GM18511 (cell line): ENCODE data around the gene AMFR.

Source experiments
- ATAC-seq: cut with Tn5 transposase; IDR thresholded peaks from one replicate; pipeline ENCODE4 v1.9.1; 2021; ENCODE audit warnings: mild to moderate bottlenecking, moderate library complexity; ENCODE audit not compliant: unreplicated experiment

The AMFR gene

DNA sequence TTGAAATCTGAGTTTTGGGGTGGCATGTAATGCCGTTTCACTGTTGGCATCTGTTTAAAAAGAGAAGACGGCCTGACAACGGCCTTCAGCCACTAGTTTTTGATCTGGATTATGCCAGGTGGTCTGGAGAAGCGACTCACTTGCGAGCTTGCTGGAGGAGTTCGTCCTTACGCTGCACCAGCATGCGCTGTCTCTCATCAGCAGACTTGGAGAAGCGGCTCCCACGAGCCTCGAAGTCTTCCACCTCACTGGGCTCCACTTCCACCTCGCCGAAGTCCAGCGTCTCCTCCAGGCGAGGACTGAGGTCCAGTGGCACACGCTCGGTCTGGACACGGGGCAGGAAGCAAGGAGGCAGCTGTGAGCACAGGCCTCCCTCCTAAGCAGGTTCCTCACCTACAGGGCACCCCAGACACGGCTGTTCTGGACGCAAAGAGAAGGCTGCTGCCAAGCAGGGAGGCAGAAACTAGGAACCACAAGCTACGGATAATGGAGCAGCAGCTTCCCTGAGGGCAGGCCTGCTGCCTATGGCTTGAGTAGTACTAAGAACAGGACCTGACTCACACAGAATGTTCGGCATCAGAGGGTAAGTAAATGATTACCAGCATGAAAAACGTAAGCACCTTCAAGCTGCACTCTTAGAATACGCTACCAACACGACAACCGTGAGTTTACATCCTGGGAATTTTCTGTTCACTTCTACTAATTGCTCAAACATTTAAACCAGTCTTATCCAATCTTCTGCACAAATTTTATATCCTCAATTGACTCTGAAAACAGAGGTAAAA lies 61.4 kb downstream of the AMFR start:
- no peak for ATAC-seq

GRCh38 chr16:56363181-56363716 lies 62.1 kb downstream of the AMFR start:
- no peak for ATAC-seq

- no peak for ATAC-seq
Measured at GRCh38 chr16:56362706-56363105, 62.6 kb downstream of the AMFR start.

- ATAC-seq: no peak
Measured at GRCh38 chr16:56362057-56362655, 63.2 kb downstream of the AMFR start.

- ATAC-seq: no peak
Measured at GRCh38 chr16:56360117-56361008, 65.0 kb downstream of the AMFR start.

DNA sequence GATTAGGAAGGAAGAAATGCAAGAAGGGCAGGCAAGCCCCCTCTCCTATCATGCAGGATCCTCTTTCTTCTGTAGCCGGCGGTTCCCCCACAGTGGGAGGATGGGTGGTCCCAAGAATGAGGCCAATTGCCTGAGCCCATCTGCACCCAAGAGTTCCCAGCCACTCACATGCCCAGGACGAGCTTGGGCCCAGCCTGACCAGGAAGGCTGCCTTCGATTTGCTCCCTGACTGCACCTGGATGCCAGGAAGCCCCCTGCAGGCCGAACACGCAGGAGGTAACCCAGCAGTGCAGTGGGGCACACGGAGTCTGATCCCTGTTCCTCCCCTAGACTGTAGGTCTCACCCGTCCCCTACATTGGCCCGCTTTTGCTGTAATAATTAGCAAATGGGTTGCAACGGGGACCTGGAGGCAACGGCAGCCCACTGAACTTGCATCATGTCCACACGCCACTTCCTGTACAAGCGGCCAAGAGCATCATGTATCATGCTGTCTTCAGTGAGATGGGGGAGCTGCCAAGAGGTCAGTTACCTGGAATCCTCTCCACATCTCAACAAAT lies 67.5 kb downstream of the AMFR start:
- ATAC-seq: no peak

DNA sequence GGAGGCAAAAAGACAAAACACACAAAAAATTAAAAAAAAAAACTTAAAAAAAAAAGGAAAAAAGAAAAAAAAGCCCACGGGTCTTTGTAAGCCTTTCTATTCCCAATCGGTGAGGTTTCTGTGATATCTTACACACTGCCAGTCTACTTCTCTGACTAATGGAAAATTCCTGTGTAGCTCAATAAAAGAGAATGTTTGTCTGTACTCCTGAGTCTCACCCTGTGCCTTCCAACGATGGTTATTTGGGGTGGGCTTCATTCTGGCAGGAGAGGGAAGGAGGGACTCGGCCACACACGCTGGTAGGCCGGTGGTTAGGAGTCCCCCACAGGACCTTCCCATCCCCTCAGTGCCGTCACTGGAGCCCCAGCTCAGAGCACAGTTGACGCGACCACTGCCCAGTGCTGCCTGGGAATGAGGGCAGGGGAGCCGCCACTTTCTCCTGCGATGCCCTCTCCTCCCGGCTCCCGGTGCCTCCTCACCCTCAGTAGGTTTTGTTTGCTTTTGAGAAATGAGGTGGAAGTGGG lies 68.0 kb downstream of the AMFR start:
- peak; percentile 18 for ATAC-seq

DNA sequence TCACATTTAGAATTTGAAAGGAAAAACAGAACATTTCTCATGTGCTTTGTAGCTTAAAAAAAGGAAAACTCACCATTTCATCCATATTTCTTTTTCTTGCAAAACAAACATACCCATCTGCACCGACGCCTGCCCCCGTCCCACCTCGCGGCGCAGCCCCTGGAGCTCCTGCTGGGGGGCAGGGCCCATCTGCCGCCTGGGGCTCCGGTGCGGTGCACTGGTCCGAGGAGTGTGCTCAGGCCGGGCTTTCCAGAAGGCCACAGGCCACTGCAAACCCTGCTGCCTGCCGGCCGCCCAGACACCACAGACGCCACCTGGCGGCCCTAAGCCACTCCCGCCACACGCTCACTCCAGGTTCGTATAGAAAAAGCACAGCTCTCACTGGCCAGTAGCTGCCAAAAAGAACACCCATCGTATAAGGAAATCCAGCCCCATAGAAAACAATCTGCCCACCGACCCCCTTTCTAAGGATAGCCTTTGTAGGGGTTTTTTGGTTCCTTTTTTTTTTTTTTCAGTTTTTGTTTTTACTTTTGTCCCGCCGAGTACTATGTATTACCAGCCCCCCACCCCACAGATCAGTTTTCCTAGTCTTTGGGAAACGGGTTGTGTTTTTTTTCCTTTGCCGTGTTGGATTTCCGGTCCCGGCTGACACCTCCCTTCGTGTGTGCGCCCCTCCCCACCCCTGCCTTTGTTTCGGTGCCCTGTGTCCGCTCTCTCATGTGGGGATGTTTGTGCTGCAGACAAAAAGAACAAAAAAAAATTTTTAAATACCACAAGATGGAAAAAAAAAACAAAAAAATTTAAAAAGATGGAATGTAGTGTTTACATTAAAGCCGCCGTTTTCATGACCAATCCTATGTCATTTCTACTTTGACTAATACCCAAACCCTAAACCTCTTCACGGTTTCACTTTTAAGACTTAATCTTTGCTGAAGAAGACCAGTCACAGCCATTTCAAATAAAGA lies 68.8 kb downstream of the AMFR start:
- peak; percentile 88 for ATAC-seq

DNA sequence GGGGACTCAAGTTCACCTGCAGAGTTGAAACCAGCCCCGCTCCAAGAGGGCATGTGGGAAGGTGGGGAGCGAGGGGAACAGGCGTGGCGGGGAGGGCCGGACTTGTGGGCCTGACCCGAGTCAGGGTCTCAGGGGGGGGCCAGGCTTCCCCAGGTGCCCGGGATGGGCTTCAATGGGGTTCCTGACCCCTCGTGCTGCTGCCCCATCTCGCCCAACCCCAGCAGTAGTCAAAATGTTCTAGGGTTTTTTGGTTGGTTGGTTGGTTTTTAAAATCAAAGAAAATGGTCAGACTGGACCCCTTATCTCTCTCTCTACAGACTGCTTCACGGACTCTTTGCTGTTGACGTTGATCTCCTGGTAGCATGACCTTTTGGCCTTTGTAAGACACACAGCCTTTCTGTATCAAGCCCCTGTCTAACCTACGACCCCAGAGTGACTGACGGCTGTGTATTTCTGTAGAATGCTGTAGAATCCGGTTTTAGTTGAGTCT lies 69.5 kb downstream of the AMFR start:
- no peak for ATAC-seq

DNA sequence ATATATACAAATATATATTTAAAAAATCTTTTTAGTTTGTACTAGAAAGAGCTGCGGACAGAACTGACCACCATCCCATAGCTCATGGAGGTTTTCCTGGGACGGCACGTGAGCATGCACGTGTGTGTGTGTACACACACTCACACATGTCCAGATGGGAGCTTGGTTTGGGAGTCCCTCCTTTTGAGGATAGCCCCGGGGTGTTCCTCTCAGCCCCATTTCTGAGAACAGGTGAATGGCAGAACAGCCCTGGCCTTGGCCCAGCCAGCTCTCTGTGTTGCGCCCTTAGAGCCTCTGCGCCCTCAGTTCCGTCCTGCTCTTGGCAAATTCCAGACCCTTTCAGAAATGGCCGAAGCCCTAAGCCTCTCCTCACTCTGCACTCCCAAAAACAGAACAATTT lies 70.1 kb downstream of the AMFR start:
- no peak for ATAC-seq

- no peak for ATAC-seq
Measured at GRCh38 chr16:56354746-56355145, 70.6 kb downstream of the AMFR start.

DNA sequence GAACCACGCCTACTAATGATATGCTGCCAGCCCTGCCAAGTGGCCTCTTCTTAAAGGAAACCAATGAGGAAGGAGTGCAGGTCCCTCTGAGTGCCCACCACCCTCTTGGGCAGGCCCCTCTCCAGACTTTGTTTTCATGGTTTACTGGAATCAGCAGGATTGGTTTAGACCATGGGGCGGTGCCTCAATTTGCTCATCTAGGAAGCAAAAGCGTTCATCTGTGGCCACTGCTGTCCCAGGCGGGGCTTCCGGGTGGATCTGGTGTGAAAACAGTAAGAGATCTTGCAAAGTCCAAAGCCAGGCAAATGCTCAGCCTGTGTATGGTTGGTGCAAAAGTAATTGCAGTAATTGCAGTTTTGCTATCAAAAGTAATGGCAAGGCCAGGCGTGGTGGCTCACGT lies 71.3 kb downstream of the AMFR start:
- ATAC-seq: no peak

- no peak for ATAC-seq
Measured at GRCh38 chr16:56353054-56353921, 72.1 kb downstream of the AMFR start.

- no peak for ATAC-seq
Measured at GRCh38 chr16:56352351-56353053, 72.8 kb downstream of the AMFR start.

DNA sequence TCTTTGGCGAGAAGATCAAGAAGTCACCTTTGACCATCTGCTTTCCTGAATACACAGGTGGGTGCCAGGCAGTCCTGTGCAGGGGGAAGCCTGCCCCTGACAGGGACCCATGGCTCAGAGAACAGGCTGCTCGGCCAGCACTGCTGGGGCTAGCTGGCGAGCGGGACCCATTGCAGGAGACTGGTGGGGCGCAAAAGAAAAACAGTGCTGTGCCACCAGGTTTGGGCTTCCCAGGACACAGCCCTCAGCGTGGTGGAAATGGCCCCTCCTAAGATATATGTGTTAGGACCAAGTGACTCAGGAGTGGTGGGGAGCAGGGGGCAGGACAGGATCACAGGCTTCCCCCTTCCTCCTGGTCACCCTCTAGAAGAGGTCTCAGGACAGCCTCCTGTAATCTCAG lies 73.9 kb downstream of the AMFR start:
- no peak for ATAC-seq

DNA sequence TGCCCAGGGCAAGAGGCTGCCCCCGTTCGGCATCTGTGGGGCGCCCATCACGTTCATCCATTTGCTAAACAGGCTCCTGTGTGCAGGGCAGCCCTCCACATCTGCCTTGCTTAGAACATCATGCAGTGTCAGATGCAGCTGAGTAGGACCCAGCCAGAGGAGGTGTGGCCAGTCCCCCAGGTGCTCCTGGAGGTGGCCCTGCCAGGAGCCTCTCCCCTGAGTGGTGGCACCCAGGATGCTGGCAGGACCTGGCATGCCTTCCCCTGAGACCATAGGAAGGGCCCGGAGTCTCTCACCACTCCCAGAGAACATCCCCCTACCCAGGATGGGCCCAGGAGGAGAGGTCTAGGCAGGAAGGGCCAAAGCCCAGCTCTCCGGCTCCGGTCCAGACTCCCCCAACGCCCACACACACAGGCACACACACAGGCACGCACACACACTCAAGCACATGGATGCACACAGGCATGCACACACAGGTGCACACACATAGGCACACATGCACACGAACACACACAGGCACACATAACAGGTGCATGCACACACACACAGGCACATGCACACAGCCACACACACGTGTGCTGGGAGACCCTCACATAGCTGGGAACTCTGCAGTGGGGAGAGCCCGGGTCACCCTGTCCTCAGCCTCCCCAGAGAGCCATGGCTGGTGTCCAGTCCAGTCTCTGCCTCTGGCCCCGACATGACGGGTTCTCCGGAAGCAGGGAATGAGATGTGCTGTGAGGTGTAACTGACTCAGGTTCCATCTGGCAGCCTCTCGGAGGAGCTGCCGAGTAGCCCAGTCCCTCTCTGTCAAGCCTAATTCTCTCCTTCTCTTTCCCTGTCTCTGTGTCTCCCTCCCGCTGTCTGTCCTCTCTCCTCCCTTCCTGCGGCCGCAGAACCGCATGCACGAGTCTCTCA lies 74.6 kb downstream of the AMFR start:
- no peak for ATAC-seq

- no peak for ATAC-seq
Measured at GRCh38 chr16:56349711-56350161, 75.6 kb downstream of the AMFR start.
